Endodermal cell (in vitro differentiated cells): ENCODE data around the gene SACS. TPM values are rescaled to one million over a fixed set of nuclear protein-coding genes. Genes with fewer than 3 reads are reported as not detected.

Experiments used
- DNase-seq: peaks from one replicate; pipeline ENCODE4 v3.0.0-alpha.2; 2017
- H3K27ac ChIP-seq: 2 replicates; pipeline ENCODE4 v1.5.1; 2013; ENCODE audit warnings: mild to moderate bottlenecking, low read depth, low read length, moderate library complexity
- H3K27me3 ChIP-seq: 2 replicates; pipeline ENCODE4 v1.6.1; 2013; ENCODE audit warnings: mild to moderate bottlenecking, low read length, moderate library complexity; ENCODE audit not compliant: insufficient read depth, control insufficient read depth, poor library complexity, severe bottlenecking
- H3K36me3 ChIP-seq: 2 replicates; pipeline ENCODE4 v1.7.0; 2013; ENCODE audit warnings: mild to moderate bottlenecking, low read length, moderate library complexity; ENCODE audit not compliant: control insufficient read depth, insufficient read depth
- H3K4me1 ChIP-seq: one replicate; pipeline ENCODE4 v1.7.0; 2013; ENCODE audit warnings: low read length; ENCODE audit not compliant: control insufficient read depth, insufficient read depth
- H3K4me3 ChIP-seq: 2 replicates; pipeline ENCODE4 v1.5.1; 2013; ENCODE audit warnings: mild to moderate bottlenecking, low read length, moderate library complexity
- H3K9ac ChIP-seq: 2 replicates; pipeline ENCODE4 v1.6.1; 2013; ENCODE audit warnings: mild to moderate bottlenecking, low read length, moderate library complexity; ENCODE audit not compliant: poor library complexity, severe bottlenecking; ENCODE audit errors: extremely low read depth
- H3K9me3 ChIP-seq: 2 replicates; pipeline ENCODE4 v1.6.1; 2013; ENCODE audit warnings: mild to moderate bottlenecking, low read length, moderate library complexity; ENCODE audit not compliant: control insufficient read depth
- H3K27ac Mint-ChIP-seq: 2 replicates; pipeline ENCODE4 v1.8.0; 2020; ENCODE audit warnings: mixed read lengths
- H3K27me3 Mint-ChIP-seq: 2 replicates; pipeline ENCODE4 v1.8.0; 2021; ENCODE audit warnings: mild to moderate bottlenecking, mixed read lengths; ENCODE audit not compliant: insufficient read depth
- H3K36me3 Mint-ChIP-seq: 2 replicates; pipeline ENCODE4 v1.8.0; 2020; ENCODE audit warnings: low read depth, mixed read lengths
- H3K4me1 Mint-ChIP-seq: 2 replicates; pipeline ENCODE4 v1.8.0; 2020; ENCODE audit warnings: mixed read lengths
- H3K4me3 Mint-ChIP-seq: 2 replicates; pipeline ENCODE4 v1.8.0; 2020; ENCODE audit warnings: mild to moderate bottlenecking, moderate library complexity, mixed read lengths
- H3K9me3 Mint-ChIP-seq: 2 replicates; pipeline ENCODE4 v1.8.0; 2020; ENCODE audit warnings: mild to moderate bottlenecking, mixed read lengths
- CTCF ChIP-seq: fragments of 200-600 bp; sonication (generic); conservative IDR thresholded peaks from 2 replicates; pipeline ENCODE4 v1.5.0; 2021; ENCODE audit warnings: antibody characterized with exemption, mild to moderate bottlenecking
- WGBS, 2 experiments: methylation state at CpG; one replicate each; pipeline versions ENCODE4 v1.1.5 to v1.1.7; 2013; ENCODE audit warnings: missing lambda C conversion rate in 2 of 2, mixed read lengths in 1 of 2; ENCODE audit not compliant: insufficient coverage in 1 of 2, insufficient read length in 1 of 2; 5-methylcytosine and 5-hydroxymethylcytosine counted together
- total RNA-seq, 2 donors: library from RNA; stranded (reverse); fragmentation: NEBNext Ultra II Directional in 1 of 2; extraction: Animal tissue kit (Norgen Biotek cat#: 25700) in 1 of 2; gene quantifications; 2 replicates in 1 of 2; 3 replicates in 1 of 2; pipeline ENCODE4 v1.2.1, GENCODE V29; 2021

The SACS gene
- total RNA-seq, 2 donors from 2014 or later, result 17.6 to 22.3 TPM

DNA sequence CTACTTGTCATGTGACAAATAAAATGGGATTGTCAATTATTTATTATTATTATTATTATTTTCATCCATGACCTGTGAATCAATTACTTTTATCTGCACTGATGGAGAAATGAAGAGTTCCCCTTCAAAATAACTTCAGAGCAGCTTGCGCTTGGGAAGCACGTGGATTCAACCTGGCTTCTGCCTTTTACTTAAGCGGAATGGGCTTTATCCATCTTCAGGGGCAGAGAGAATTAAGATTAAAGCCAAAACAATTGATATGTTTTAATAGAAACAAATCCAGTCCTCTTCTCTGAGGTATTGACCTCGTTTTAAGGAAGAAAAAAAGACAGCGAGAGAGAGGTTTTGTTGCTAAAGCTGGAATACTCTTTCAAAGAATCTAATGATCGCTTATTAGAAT, 876 bp downstream of the SACS start:
- Histone ChIP-seq H3K9me3 (no peaks in the 10 kb centered on the region), H3K4me1 (peaks cover 3% of the 10 kb centered on the region), H3K9ac (no peak overlapping the region), H3K27me3 (no peaks in the 10 kb centered on the region), H3K27ac (peak overlapping the region; percentile 99), H3K4me3 (peak overlapping the region; percentile 89), H3K36me3 (no peaks in the 10 kb centered on the region)
- Mint-ChIP-seq H3K36me3 (no peaks in the 10 kb centered on the region), H3K9me3 (no peaks in the 10 kb centered on the region), H3K4me1 (peaks cover 12% of the 10 kb centered on the region), H3K4me3 (peak overlapping the region; percentile 86), H3K27ac (no peak overlapping the region), H3K27me3 (peaks cover 14% of the 10 kb centered on the region)
- DNase-seq, result peak; percentile 28
- TF ChIP-seq CTCF, result no peak
- WGBS, 2 experiments, result 27% methylated on average over 4 of the region's 6 CpGs; no CpG with 5 or more reads in 1 of the 2 experiments

DNA sequence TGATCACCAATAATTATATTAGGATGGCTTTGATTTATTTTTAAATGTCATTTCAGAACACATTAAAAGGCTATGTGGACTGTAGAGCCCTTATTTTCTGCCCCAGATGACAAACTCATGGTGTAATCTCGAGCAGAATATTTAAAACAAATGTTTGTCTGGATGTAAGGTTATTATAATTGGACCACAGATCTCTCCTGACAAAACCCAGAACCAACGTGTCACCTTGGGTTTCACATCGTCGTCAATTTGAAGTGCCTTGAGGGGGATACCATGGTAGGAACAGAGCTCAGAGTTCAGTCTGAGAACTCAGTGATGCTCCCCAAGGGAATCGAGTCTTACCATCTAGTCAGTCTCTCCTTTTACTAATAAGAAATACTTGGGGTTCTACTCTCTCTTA, 2.8 kb downstream of the SACS start:
- peaks cover 8% of the 10 kb centered on the region for H3K4me1 ChIP-seq
- H3K9me3 ChIP-seq, result no peaks in the 10 kb centered on the region
- no peak overlapping the region for H3K4me3 Mint-ChIP-seq
- no peak overlapping the region for H3K9ac ChIP-seq
- H3K27me3 ChIP-seq, result no peaks in the 10 kb centered on the region
- no peak overlapping the region for H3K4me3 ChIP-seq
- H3K27me3 Mint-ChIP-seq, result peaks cover 11% of the 10 kb centered on the region
- no peak overlapping the region for H3K27ac Mint-ChIP-seq
- no peak overlapping the region for H3K27ac ChIP-seq
- no peaks in the 10 kb centered on the region for H3K36me3 ChIP-seq
- no peaks in the 10 kb centered on the region for H3K9me3 Mint-ChIP-seq
- peaks cover 24% of the 10 kb centered on the region for H3K4me1 Mint-ChIP-seq
- H3K36me3 Mint-ChIP-seq, result no peaks in the 10 kb centered on the region
- WGBS, 2 experiments, result 87 to 91% methylated on average over 2 to 5 of the region's 5 CpGs
- peak; percentile 1 for DNase-seq
- no peak for TF ChIP-seq CTCF

GRCh38 chr13:23427881-23428528, 5.5 kb downstream of the SACS start:
- Mint-ChIP-seq H3K4me3 (no peak overlapping the region), H3K9me3 (no peaks in the 10 kb centered on the region), H3K27me3 (peaks cover 11% of the 10 kb centered on the region), H3K4me1 (peaks cover 24% of the 10 kb centered on the region), H3K27ac (no peak overlapping the region), H3K36me3 (no peaks in the 10 kb centered on the region)
- Histone ChIP-seq H3K9me3 (no peaks in the 10 kb centered on the region), H3K27ac (peak overlapping the region; percentile 18), H3K9ac (no peak overlapping the region), H3K4me1 (peaks cover 8% of the 10 kb centered on the region), H3K36me3 (no peaks in the 10 kb centered on the region), H3K4me3 (no peak overlapping the region), H3K27me3 (no peaks in the 10 kb centered on the region)
- 89 to 90% methylated on average over 7 to 11 of the region's 11 CpGs for WGBS, 2 experiments
- DNase-seq, result no peak
- no peak for TF ChIP-seq CTCF
